ENCODE data around the gene ZFHX3.
"Not testable (repeated sequence)": the region's sequence is repeated elsewhere in the genome, so short reads cannot be mapped to it uniquely, and the experiment has no call there.

The ZFHX3 gene

DNA sequence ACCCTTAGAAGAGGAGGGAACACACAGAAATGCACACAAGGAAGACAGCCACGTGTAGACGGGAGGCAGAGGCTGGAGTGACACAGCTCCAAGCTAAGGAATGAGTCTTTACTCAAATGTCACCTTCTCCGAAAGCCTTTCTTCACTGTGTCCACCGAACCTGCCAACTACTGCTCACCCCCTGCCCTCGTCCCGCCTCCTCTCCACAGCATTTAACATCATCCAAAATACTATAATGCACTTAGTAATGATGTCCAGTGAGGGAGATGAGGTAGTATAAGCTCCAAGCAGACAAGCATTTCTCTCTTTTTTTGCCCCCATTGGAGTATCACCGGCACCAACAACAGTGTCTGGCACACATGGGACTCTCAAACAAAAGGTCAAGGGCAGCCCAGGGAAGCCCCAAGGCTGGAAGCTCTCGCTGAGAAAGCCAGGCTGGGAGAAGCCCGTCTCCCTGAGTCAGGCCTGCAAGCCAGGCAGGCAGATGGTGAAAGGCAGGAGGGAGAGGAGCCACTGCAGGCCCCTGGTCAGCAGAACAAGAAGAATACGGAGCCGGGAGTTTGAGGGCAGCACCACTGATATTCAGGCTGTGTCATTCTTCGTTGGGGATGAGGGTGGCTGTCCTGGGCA lies 25.9 kb downstream of the ZFHX3 start:
- DNase-seq (ENCODE audit: low spot score) = no peak

DNA sequence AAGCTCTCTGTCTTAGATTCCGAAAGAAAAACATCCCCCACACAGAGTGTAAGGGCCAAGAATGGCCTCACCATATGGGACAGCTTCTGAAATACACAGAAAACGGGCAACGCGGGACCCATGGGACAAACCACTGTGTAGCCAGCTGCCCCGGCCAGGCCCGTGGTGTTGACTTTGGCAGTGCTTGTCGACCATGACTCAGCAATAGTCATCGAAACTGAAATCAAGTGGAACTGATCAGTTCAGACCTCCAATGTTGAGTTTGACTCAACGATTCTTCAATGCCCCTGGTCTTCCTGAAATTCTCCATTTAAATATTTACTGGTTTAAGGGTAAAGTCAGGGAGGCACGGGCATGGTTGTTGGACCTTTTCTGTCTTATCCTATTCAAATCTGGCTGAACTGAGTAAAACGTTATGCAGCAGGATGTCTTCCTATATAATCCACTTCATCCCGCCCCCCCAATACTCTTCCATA lies 27.5 kb downstream of the ZFHX3 start:
- no peak for DNase-seq (ENCODE audit: low spot score)

DNA sequence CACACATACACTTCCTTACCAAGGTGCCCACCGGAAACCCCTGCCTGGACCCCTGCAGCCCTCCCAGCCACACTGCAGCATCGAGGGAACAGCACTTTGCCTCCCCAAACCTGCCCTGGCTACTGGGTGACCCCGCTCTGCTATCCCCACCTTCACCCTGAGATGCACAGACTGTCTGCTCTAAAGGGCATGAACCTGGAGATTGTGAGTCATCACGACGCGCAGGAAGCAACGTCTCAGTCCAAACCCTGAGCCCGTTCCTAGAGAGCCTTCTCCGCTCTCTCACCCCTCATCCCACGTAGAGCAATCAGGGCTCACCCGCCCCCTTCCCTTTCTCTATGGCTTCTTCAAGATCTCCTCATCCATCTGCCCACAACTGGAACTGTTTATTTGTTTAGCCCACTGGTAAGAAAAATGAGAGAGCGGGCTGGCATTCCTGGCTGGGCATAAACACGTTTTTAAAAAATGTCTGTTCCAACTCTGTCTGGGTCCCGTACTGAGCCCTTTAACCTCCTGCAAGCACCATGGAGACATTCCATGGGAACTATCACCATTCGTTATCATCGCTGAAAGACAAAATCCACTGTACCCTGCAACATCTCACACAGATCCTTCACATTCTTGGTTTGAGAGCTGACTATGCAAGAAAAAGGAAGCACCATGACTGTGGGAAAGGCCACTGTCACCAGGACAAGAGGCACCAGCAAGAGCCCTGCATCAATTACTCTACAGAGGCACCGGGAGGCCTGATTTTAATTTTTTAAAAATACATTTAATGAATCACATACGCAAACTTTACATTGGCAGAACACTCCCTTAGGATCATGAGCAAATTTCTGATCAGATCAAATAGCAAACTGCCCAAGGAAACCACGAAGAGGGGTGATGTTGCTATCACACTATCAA lies 28.2 kb downstream of the ZFHX3 start:
- DNase-seq (ENCODE audit: low spot score) = no peak

DNA sequence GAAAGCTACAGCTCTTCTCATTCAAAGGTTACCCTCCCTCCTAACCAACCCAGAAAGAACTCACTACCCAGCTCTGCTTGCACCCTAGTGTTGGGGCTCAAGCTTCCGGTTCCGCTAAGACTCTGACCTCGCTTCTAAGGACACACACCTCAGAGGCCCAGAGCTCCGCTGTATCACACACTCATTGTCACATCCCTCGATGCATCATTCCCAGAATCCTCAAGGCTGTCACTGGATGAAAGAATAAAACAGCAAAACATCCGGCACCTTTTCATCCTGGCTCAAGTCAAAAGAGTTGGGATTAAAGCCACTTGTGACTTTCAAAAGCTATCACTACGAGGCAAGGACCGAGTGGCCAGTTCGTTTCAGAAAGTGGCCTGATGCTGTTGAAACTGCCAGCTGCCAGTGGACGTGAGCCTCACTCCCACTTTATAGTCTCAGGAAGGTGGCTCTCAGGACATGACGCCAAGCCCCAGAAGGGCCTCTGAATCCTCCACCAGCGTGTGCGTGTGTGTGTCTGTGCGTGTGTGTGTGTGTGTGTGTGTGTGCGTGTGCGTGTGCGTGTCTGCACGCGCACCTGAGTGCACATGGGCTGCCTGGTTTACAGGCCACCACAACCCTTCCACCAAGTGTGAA lies 29.0 kb downstream of the ZFHX3 start:
- DNase-seq (ENCODE audit: low spot score) = no peak

DNA sequence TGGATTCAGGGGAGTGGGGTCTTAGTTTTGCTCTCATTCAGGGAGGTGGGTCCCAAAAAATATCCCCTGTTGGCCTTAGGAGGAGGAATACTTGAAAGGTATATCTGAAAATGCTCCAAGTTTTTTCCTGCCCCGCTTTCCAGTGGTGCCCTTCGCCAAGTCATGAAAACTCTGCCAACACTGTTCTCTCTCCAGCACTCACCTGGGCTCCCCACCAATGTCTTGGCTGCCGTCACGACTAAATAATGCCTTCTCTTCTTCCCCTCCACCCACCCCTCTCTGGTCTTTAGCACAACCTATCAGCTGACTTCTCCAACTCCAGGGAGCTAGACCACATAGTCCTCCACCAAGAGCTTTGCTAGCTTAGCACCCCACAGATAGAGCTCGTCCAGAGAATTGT lies 30.6 kb downstream of the ZFHX3 start:
- no peak for DNase-seq (ENCODE audit: low spot score)

DNA sequence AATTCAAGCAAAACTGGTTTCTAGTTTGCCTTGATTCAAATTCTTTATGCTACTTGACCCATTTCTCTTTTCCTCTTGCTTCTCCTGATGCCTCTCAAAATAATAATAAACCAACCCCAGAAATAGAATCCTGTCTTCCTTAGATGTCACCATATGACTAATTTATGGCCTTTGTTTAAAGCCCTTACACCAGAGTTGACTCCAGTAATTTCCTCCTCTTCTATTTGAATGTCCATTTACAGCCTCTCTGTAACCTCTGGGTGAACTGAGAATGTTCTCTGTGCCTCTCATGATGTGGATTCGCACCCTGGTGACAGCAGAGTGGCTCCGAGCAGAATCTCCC lies 31.5 kb downstream of the ZFHX3 start:
- no peak for DNase-seq (ENCODE audit: low spot score)

DNA sequence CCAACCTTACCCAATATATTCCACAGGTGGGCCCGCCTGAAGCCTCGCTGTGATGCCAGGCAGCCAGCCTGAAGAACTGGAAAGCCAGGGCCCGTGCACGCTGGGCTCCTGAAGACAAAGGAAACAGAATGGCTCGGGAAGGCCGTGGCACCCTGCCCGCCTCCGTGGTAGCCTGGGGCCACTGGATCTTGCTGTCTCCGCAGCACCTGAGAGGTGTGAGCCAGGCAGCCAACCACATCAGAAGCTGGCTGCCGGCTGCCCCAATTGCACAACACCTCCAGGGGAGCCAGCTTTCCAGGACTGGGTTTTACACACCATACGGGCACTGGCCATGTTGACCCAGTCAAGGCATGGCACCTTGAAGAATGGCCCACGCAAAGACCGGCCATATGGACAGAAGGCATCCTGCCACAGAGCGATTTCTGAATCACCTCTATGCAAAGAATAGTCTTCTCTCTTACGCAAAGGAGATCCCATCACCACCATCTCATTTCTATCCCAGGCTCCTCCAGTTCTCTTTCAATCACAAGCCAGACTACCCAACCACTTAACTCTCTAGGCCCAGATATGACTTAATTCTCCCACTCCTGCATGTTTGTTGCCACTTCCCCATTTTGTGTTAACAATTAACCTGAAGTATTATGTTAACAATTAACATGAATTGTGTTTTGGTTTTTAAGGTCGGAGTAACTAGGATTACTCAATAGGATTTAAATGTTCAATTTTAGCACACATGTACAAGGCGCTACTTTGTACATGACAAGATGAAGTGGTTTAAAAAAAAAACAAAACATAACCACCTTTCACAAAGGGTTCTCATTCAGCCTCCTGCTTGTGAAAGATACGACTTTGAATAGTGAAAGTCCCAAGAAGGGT lies 32.1 kb downstream of the ZFHX3 start:
- no peak for DNase-seq (ENCODE audit: low spot score)

DNA sequence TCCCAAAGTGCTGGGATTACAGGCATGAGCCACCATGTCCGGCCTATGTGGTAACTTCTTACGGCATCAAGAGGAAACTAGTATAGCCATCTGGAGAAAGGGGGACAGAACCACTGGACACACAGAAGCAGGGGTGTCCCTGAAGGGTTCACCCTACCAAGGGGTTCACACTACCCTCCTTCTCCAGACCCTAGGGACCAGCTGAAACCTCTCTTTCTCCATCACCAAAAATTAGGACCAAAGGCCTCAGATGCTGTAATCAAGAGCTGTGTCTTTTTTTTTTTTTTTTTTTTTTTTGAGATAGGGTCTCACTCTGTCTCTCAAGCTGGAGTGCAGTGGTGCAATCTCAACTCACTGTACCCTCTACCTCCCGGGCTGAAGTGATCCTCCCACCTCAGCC lies 33.2 kb downstream of the ZFHX3 start:
- DNase-seq (ENCODE audit: low spot score) = no peak

DNA sequence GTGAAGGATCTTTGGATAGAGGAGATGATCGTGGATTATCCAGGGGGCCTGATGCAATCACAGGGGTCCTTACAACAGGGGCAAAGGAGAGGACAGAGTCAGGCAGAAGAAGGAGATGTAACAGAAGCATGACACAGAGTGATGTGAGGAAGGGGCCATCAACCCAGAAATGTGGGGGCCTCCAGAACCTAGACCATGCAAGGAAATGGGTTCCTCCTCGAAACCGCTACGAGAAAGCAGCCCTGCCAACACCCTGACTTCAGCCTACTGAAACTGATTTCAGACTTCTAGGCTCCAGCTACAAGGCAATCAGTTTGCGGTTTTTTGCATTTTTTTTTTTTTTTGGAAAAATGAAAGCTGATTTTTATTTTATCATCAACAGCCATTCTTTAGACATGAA lies 34.0 kb downstream of the ZFHX3 start:
- DNase-seq (ENCODE audit: low spot score) = no peak

DNA sequence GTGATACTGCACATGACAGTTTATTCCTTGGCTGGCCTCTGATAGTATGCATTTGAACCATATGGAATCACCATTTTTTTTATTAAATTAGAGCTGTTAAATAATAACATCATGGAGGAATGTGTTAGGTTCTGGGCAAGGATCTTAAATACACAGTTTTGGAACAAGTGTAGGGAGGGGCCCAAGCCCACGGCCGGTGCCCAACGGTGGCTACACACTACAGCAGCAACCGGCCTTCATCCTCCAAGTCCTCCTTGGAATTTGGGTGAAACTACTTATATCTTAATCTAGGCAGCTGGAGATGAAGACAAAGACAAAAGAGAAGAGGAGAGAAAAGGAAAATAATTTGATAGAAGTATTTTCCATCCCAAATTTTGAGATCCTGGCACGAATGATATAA lies 35.6 kb downstream of the ZFHX3 start:
- DNase-seq (ENCODE audit: low spot score) = no peak

DNA sequence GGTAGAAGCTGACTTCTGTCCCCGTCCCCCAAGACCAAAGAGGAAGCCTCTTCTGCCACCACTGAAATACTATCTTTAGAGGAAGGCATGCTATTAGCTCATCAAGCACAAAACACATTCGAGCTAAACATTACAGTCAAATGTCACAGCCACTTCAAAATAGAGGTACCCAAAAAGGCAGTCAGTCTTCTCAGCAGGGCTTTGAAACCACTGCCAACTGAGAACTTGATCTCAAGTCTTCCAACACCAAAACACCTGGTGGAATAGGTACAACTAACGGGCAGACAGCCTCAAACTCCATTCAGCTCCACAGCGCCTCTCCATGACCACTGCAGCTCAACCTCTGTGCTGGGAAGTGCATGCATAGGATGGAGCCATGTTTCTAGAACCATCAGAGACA lies 36.0 kb downstream of the ZFHX3 start:
- DNase-seq (ENCODE audit: low spot score) = no peak

DNA sequence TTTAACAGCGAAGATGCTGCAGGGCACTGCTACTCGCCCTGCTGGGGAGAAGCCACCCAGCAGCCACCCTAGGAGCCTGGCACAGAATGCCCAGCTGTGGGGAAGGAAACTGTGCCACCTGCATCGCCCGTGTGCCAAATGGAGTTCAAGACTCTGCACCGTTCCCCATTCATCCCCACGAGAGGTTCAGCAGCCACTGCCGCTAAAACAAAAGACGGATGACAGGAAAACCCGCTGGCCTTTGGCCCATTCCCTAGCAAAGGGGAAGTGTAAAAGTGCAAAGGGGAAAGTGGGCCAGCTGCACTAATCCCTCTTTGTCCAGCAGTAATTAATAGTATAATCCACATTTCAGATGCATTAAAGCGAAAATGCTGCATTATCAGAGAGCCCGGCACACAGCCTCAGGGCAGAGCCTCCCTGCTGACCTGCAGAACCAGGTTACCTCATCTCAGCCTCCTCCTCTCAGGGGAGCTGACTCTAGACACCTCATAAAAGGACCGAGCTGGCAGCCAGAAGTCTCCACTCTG lies 37.7 kb downstream of the ZFHX3 start:
- no peak for DNase-seq (ENCODE audit: low spot score)

DNA sequence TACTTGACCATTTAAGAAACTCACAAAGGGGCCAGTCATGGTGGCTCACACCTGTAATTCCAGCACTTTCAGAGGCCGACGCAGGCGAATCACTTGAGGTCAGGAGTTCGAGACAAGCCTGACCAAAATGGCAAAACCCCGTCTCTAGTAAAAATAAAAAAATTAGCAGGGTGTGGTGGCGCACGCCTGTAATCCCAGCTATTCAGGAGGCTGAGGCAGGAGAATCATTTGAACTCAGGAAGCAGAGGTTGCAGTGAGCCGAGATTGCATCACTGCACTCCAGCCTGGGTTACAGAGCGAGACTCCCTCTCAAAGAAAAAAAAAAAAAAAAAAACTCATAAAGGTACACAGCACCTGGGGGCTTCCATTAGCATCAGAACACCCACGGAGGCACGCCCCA lies 38.2 kb downstream of the ZFHX3 start:
- not testable (repeated sequence) for DNase-seq (ENCODE audit: low spot score)

DNA sequence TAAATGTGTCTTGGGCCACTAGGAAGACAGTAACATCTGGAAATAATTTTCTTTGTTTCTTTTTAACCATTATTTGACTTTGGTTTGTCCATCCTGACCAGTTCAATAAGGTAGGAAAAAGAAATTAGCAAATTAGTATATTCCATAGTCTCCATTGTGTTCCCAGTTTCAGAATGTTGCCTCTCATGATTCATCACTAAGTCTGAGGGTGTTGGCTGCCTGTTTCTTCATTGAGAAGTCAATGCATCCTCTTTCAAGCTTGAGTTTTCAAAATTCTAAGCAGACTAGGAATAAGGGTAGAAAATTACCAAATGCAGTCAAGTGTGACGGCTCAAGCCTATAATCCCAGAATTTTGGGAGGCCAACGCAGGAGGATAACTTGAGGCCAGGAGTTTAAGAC lies 41.9 kb downstream of the ZFHX3 start:
- no peak for DNase-seq (ENCODE audit: low spot score)

DNA sequence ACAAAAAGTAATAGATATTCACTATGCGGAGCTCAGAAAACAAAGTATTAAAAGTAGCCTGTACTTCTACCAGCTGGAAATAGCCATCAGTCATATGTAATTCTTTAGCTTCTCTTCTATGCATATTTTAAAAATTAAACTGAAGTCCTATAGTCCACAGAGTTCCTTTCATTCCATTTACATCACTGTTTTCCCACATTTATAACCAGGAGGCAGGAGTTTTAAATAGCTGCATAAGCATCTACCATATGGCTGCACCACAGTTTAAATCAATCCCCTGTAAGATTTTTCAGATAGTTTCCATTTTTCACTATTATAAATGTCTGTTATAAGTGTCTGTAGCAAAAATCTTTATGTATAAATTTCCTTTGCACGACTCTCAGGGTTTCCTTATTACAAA lies 45.1 kb downstream of the ZFHX3 start:
- DNase-seq (ENCODE audit: low spot score) = no peak

DNA sequence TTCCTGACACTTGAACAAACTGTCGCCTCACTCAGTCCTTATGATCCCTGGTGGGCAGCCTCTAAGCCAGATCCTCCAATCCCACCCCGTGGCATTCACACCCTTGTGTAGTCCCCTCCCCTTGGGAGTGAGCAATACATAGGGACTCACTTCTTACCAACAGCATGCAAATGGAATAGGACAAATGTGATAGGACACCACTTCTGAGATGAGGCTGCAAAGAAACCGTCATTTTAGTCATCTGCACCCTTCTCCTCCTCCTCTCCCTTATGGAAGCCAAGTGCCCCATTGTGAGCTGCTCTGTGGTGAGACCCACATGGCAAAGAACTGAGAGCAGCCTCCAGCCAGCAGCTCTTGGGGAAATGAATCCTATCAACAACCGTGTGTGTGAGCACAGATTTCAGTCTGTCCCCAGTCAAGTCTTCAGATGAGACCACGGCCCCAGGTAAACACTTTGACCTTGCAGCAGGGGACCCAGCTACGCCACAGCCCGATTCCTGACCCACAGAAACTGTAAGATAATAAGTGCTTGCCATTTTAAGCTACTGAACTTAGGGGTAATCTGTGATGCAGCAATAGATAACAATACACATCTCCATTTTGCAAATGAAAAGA lies 46.9 kb downstream of the ZFHX3 start:
- no peak for DNase-seq (ENCODE audit: low spot score)

DNA sequence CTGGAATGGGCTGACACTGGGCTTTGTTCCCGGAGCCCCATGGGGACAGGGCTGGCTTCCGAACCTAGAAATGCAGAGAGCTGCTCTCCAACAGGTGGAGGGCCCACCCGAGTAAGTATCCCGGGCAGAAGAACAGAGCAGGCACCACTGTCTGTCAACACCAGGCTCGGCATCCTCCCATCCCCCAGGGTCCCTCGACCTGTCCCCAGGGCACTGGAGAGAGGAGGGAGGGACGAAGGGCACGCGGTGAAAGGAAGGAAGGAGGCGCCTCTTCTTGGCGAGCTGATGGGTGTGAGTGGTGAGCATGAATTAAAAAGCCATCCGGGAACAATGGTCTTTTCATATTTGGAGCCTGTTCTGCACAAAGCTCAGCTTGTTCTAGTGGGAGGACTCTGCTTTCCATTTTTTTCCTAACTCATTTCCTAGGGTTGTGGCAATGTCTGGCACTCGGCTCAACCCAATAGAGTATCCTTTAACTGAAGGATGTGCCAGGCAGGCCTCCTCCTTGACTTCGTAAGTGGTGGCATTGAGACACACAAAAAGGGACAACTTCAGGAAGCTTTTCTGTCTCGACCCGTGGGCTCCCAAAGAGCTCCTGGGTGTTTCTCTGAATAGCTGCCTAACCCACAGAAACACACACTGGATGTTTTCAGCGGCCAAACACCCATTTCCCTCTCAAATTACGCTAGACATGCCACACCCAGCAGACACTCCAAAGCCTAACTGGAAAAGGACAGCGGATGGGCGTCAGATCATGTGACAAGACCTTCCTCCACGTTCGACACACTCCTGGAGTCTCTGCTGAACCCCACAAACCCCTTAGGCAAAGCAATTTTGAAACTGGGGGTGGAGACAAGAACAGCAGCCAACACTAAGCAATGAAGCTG lies 47.7 kb downstream of the ZFHX3 start:
- DNase-seq (ENCODE audit: low spot score) = no peak

DNA sequence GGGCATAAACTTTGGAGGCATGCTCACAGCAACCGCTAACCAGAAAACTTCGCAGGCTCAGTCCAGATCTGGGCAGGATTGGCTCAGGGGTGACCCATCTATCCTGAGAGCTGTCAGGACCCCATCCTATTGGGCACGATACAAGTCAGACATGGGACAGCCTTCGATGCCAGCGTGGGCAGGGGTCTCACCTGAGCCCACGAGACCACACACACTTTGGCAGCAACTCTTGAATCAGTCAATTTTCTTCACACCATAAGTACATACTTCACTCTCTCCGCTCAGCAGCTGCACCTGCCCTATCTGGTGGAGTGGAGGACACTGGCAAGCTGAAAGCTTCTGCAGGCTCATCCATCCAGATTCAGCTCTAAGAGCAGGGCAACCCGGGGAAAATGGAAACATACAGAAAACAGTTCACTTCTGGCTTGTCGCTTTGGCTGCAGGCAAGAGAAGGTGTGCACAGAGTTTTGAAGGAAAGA lies 48.3 kb downstream of the ZFHX3 start:
- DNase-seq (ENCODE audit: low spot score) = no peak

DNA sequence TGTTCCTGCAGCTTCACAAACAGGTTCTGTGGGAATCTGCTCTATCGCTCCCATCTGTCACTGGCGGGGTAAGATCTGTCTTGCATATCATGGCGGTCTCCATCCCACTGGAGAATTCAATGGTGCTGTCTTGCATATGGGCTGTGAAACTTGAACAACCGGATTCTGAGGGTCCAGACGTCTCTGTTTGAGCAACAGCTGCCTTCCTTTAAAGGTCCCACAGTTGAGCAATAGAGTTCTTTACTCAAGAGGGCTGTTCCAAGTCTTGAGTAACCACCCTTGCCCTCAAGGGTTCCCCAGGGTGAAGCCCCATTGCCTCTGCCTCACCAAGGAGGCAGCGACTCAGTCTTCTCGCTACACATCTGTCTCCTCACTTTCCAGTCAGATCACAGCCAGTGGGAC lies 50.8 kb downstream of the ZFHX3 start:
- no peak for DNase-seq (ENCODE audit: low spot score)

DNA sequence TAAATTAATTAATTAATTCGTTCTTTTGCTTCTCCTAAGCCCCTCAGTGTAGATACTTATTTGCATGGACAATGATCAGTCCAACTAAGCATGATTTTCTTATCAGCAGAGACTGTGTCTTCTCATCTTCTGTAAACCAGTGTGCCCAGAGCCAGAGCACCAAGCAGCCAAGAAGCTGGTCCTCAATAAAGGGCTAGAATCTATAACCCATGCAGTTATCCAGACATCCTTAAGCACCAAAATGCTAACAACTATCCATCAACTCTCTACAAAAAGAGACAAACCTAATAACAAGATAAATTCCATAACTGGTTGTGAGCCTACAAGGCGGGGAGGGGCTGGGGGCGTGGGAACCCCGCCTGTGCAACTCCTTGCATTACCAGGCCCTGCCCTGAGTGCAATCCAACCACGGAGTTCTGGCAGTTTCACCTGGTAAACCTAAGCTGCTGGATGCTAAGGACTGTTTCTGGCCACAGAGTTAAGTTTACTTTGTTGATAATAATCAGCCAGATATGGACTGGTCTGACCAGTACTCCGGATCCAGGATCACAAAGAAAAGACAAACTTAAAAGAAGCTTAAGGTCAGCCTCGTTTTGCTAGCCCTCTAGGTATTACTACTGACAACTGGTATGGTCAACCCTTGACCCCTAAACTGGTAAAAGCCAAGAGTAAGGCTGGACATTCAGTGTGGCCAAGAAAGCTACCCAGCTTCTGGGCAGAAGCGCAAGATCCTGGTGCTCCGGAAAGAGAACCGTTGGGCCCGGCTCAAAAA lies 51.5 kb downstream of the ZFHX3 start:
- DNase-seq (ENCODE audit: low spot score) = no peak

Measured in hematopoietic multipotent progenitor cell treated with erythropoietin and hydrocortisone succinate and interleukin-3 and kit ligand, for 17 days (in vitro differentiated cells).